WTC11 (cell line): ENCODE data around the gene KLHDC8A. TPM values are rescaled to one million over a fixed set of nuclear protein-coding genes. Genes with fewer than 3 reads are reported as not detected.

Experiments used
- ATAC-seq: fragments of 200-7000 bp; cut with Tn5 transposase; 2 replicates; pipeline ENCODE4 v1.10.0; 2021; ENCODE audit warnings: mild to moderate bottlenecking, moderate library complexity
- CTCF ChIA-PET: fragments of 300-600 bp; sonication (Branson Sonifier 250); formaldehyde crosslinking; loops from one replicate; lab custom pipeline; 2021; ENCODE audit warnings: antibody characterized with exemption; lab: Charles Lee
- POLR2A ChIA-PET: fragments of 350-600 bp; sonication (Branson Sonifier 250); formaldehyde crosslinking; loops from one replicate; lab custom pipeline; 2021; ENCODE audit warnings: antibody characterized with exemption; lab: Charles Lee
- DNase-seq: peaks from one replicate; pipeline ENCODE4 v3.0.0; 2021; ENCODE audit warnings: low spot score
- H3K27ac Mint-ChIP-seq: 2 replicates; pipeline ENCODE4 v1.8.0; 2021; ENCODE audit warnings: mixed read lengths
- H3K27me3 Mint-ChIP-seq: 2 replicates; pipeline ENCODE4 v1.8.0; 2021; ENCODE audit warnings: low read depth, mild to moderate bottlenecking, moderate library complexity, mixed read lengths
- H3K36me3 Mint-ChIP-seq: 2 replicates; pipeline ENCODE4 v1.8.0; 2021; ENCODE audit warnings: mixed read lengths
- H3K4me1 Mint-ChIP-seq: 2 replicates; pipeline ENCODE4 v1.8.0; 2022; ENCODE audit warnings: mixed read lengths
- H3K4me3 Mint-ChIP-seq: 2 replicates; pipeline ENCODE4 v1.8.0; 2021; ENCODE audit warnings: mild to moderate bottlenecking, moderate library complexity, mixed read lengths
- H3K9me3 Mint-ChIP-seq: 2 replicates; pipeline ENCODE4 v1.8.0; 2021; ENCODE audit warnings: mixed read lengths
- AR ChIP-seq: fragments of 250-450 bp; sonication (Bioruptor Pico); IDR thresholded peaks from 2 replicates; pipeline ENCODE4 v1.9.0; 2021; ENCODE audit warnings: mild to moderate bottlenecking
- CBFB ChIP-seq: sonication (generic); formaldehyde crosslinking; IDR thresholded peaks from 2 replicates; pipeline ENCODE4 v1.8.1; 2022; ENCODE audit warnings: mild to moderate bottlenecking, low read depth, missing genetic modification reagents
- E2F1 ChIP-seq: sonication (generic); formaldehyde crosslinking; IDR thresholded peaks from 2 replicates; pipeline ENCODE4 v1.8.0; 2022; ENCODE audit warnings: mild to moderate bottlenecking, missing genetic modification reagents
- SOX15 ChIP-seq: fragments of 250-450 bp; sonication (Bioruptor Pico); IDR thresholded peaks from 2 replicates; pipeline ENCODE4 v1.9.0; 2021; ENCODE audit warnings: mild to moderate bottlenecking
- TCF7 ChIP-seq: sonication (generic); formaldehyde crosslinking; IDR thresholded peaks from 2 replicates; pipeline ENCODE4 v1.8.0; 2022; ENCODE audit warnings: mild to moderate bottlenecking, low read depth, missing genetic modification reagents, moderate library complexity
- TEAD4 ChIP-seq: sonication (generic); formaldehyde crosslinking; IDR thresholded peaks from 2 replicates; pipeline ENCODE4 v1.8.0; 2022; ENCODE audit warnings: mild to moderate bottlenecking, missing genetic modification reagents
- ZMAT4 ChIP-seq: fragments of 250-450 bp; sonication (Bioruptor Pico); IDR thresholded peaks from 2 replicates; pipeline ENCODE4 v1.9.0; 2021; ENCODE audit warnings: mild to moderate bottlenecking
- ZNF317 ChIP-seq: sonication (generic); formaldehyde crosslinking; IDR thresholded peaks from 2 replicates; pipeline ENCODE4 v1.8.1; 2023; ENCODE audit warnings: low read depth, mild to moderate bottlenecking, moderate library complexity, missing genetic modification reagents, borderline replicate concordance
- ZNF416 ChIP-seq: fragments of 250-450 bp; sonication (Bioruptor Pico); IDR thresholded peaks from 2 replicates; pipeline ENCODE4 v1.9.0; 2021; ENCODE audit warnings: mild to moderate bottlenecking, inconsistent platforms
- ZNF671 ChIP-seq: fragments of 250-450 bp; sonication (Bioruptor Pico); IDR thresholded peaks from 2 replicates; pipeline ENCODE4 v1.8.0; 2021; ENCODE audit warnings: mild to moderate bottlenecking
- total RNA-seq: library from RNA; stranded (reverse); gene quantifications from 3 replicates; pipeline ENCODE4 v1.2.3, GENCODE V29; 2021
- TF ChIP-seq, protein P1 (sequence below): sonication (generic); formaldehyde crosslinking; IDR thresholded peaks from 2 replicates; pipeline ENCODE4 v1.8.1; 2023; ENCODE audit warnings: mild to moderate bottlenecking, missing genetic modification reagents, moderate library complexity
- TF ChIP-seq, protein P2 (sequence below): sonication (generic); formaldehyde crosslinking; IDR thresholded peaks from 2 replicates; pipeline ENCODE4 v1.8.0; 2022; ENCODE audit warnings: mild to moderate bottlenecking, missing genetic modification reagents

KLHDC8A gene
- total RNA-seq, 1 experiment from 2014 or later: 1.7 TPM

GRCh38 chr1:205335692-205336091 lies 21.0 kb downstream of the KLHDC8A start (continued):
- TF ChIP-seq ZNF317 (CRISPR knock-in tag): no peak
- 0 out of 2 replicates have a peak, but pooled peaks have one; percentile 28 for TF ChIP-seq ZNF416 (CRISPR knock-in tag)
- TF ChIP-seq, all 79 proteins: peak for 5

DNA sequence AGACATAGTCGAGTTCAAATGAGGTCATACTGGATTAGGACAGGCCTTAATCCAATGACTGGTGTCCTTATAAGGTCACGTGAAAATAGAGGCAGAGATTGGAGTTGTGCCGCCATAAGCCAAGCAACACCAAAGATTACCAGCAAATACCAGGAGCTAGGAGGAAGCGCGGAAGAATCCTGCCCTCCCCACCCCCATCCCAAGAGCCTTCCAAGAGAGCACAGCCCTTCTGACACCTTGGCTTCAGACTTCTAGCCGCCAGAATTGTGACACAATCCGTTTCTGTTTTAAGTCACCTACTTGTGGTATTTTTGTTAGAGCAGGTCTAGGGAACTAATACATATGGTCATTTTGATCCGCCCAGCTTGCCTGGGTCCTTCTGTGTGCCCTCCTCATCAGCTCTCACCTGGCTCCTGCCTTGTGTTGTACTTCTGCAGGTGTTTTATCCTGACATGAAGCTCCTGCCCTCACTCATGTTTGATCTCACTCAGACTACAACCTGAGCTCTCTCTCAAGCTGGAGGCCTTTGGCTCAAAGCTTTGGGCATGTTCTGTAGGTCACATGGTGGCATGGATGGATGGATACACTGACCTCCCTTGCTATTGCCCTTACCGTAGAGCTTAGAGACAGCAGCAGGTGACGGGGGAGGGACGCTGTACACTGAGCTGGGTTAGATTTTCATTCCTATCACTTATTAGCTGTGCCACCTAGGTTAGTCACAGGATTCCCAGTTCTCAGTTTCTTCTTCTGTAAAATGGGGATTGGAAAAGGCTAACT lies 24.5 kb downstream of the KLHDC8A start:
- ChIA-PET POLR2A (interaction anchor here (0.6 to 1.2 kb wide), 2 partner anchors 41 to 240 kb away, joined by 3 read pairs; no protein-coding TSS in a partner anchor), CTCF (interaction anchor here (1.1 to 13.8 kb wide), 9 partner anchors 18 to 901 kb away, joined by 3 to 684 read pairs (median 4); partner anchors contain the start of gene TMCC2)
- H3K36me3 Mint-ChIP-seq: no peaks in the 10 kb centered on the region
- H3K27me3 Mint-ChIP-seq: no peaks in the 10 kb centered on the region; the same call in 1 of the 2 replicates
- no peak overlapping the region for H3K4me3 Mint-ChIP-seq
- ATAC-seq: no peak
- H3K4me1 Mint-ChIP-seq: peaks cover 14% of the 10 kb centered on the region; the same call in 1 of the 2 replicates
- H3K27ac Mint-ChIP-seq: peak overlapping the region; percentile 3; the same call in 1 of the 2 replicates
- H3K9me3 Mint-ChIP-seq: no peaks in the 10 kb centered on the region
- DNase-seq: no peak
- TF ChIP-seq CBFB (CRISPR knock-in tag) (no peak), AR (CRISPR knock-in tag) (no peak), TEAD4 (CRISPR knock-in tag) (no peak), TCF7 (CRISPR knock-in tag) (no peak), ZNF671 (CRISPR knock-in tag) (no peak)
- TF ChIP-seq, all 79 proteins: peak for 0

DNA sequence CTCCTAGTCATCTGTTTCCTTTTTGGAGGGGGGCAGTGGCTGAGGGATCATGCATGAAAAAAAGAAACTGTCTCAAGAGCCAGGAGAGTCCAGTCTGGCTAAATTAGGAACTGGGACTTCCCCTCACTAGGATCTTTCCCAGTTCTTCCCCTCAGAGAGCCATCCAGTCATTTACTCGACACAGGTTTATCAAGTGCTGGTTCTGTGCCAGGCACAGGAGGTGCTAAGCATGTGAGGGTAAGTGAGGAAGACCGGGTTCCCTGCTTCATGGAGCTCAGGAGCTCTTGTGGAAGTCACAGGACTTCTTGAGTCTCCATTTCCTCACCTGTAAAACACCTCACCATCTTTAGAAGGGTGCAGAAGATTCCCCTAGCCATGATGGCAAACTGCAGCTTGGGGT lies 26.6 kb downstream of the KLHDC8A start:
- Mint-ChIP-seq H3K4me1 (peaks cover 11% of the 10 kb centered on the region), H3K27me3 (no peaks in the 10 kb centered on the region; the same call in 1 of the 2 replicates), H3K27ac (no peak overlapping the region), H3K9me3 (no peaks in the 10 kb centered on the region), H3K36me3 (no peaks in the 10 kb centered on the region), H3K4me3 (no peak overlapping the region)
- no peak for TF ChIP-seq SOX15 (CRISPR knock-in tag)
- TF ChIP-seq E2F1 (CRISPR knock-in tag): no peak
- TF ChIP-seq, protein P1, sequence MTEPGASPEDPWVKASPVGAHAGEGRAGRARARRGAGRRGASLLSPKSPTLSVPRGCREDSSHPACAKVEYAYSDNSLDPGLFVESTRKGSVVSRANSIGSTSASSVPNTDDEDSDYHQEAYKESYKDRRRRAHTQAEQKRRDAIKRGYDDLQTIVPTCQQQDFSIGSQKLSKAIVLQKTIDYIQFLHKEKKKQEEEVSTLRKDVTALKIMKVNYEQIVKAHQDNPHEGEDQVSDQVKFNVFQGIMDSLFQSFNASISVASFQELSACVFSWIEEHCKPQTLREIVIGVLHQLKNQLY (CRISPR knock-in tag): no peak
- TF ChIP-seq, protein P2, sequence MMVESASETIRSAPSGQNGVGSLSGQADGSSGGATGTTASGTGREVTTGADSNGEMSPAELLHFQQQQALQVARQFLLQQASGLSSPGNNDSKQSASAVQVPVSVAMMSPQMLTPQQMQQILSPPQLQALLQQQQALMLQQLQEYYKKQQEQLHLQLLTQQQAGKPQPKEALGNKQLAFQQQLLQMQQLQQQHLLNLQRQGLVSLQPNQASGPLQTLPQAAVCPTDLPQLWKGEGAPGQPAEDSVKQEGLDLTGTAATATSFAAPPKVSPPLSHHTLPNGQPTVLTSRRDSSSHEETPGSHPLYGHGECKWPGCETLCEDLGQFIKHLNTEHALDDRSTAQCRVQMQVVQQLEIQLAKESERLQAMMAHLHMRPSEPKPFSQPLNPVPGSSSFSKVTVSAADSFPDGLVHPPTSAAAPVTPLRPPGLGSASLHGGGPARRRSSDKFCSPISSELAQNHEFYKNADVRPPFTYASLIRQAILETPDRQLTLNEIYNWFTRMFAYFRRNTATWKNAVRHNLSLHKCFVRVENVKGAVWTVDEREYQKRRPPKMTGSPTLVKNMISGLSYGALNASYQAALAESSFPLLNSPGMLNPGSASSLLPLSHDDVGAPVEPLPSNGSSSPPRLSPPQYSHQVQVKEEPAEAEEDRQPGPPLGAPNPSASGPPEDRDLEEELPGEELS: no peak
- TF ChIP-seq ZMAT4 (CRISPR knock-in tag): no peak
- CTCF ChIA-PET: interaction anchor here (0.9 to 13.8 kb wide), 5 partner anchors 24 to 155 kb away, joined by 3 to 684 read pairs (median 7); no protein-coding TSS in a partner anchor
- POLR2A ChIA-PET: interaction anchor here (0.9 to 1.4 kb wide), 3 partner anchors 9 to 57 kb away, joined by 3 read pairs; no protein-coding TSS in a partner anchor
- no peak for ATAC-seq
- DNase-seq: no peak
